Liver (tissue), 9 donors: ENCODE measurements around the gene SLC13A1. TPM values are rescaled to one million over a fixed set of nuclear protein-coding genes. Genes with fewer than 3 reads are reported as not detected.

Source experiments
- DNase-seq: peaks from one replicate; pipeline ENCODE4 v3.0.0-alpha.2; 2017; ENCODE audit warnings: low spot score
- H3K27ac ChIP-seq, 2 donors: one replicate each; pipeline ENCODE4 v1.7.0; 2013; ENCODE audit warnings: inconsistent platforms in 2 of 2, low read length in 2 of 2, control low read depth in 1 of 2, low read depth in 1 of 2, mild to moderate bottlenecking in 1 of 2
- H3K27me3 ChIP-seq, 4 donors: one replicate each; pipeline versions ENCODE4 v1.6.1 to v1.7.0; 2013; ENCODE audit warnings: low read length in 3 of 4, inconsistent platforms in 1 of 4, mild to moderate bottlenecking in 1 of 4, moderate library complexity in 1 of 4; ENCODE audit not compliant: control insufficient read depth in 4 of 4, insufficient read depth in 4 of 4
- H3K36me3 ChIP-seq, 4 donors: one replicate each; pipeline versions ENCODE4 v1.6.1 to v1.7.0; 2013; ENCODE audit warnings: low read length in 3 of 4, mild to moderate bottlenecking in 3 of 4, low read depth in 1 of 4, moderate library complexity in 1 of 4; ENCODE audit not compliant: control insufficient read depth in 4 of 4, insufficient read depth in 3 of 4
- H3K4me1 ChIP-seq, 4 donors: one replicate each; pipeline versions ENCODE4 v1.6.1 to v1.7.0; 2013; ENCODE audit warnings: low read length in 3 of 4, mild to moderate bottlenecking in 3 of 4, moderate library complexity in 1 of 4; ENCODE audit not compliant: control insufficient read depth in 4 of 4, insufficient read depth in 4 of 4
- H3K4me3 ChIP-seq, 3 donors: one replicate each; pipeline versions ENCODE4 v1.6.1 to v1.7.0; 2013; ENCODE audit warnings: low read length in 3 of 3, control low read depth in 1 of 3, low read depth in 1 of 3, mild to moderate bottlenecking in 1 of 3
- H3K9ac ChIP-seq, 2 donors: one replicate each; pipeline ENCODE4 v1.7.0; 2013; ENCODE audit warnings: low read length in 2 of 2, mild to moderate bottlenecking in 2 of 2, moderate library complexity in 2 of 2, control low read depth in 1 of 2, low read depth in 1 of 2
- H3K9me3 ChIP-seq, 4 donors: one replicate each; pipeline versions ENCODE4 v1.6.1 to v1.7.0; 2013; ENCODE audit warnings: low read length in 3 of 4; ENCODE audit not compliant: control insufficient read depth in 4 of 4
- CTCF ChIP-seq: fragments of 150-350 bp; IDR thresholded peaks from 2 replicates; pipeline ENCODE4 v1.5.1; 2017; ENCODE audit warnings: improper control_type of control experiment, low read depth, low read length; ENCODE audit not compliant: missing input control
- EGR1 ChIP-seq, 2 donors: IDR thresholded peaks; 2 replicates each; pipeline ENCODE4 v1.6.1; 2016 to 2018; ENCODE audit warnings: antibody characterized with exemption in 2 of 2, low read depth in 2 of 2
- FOXA1 ChIP-seq: IDR thresholded peaks from 2 replicates; pipeline ENCODE4 v1.6.1; 2016; ENCODE audit warnings: antibody characterized with exemption
- HNF4A ChIP-seq, 2 donors: conservative IDR thresholded peaks; 2 replicates each; pipeline ENCODE4 v1.6.1; 2016; ENCODE audit warnings: antibody characterized with exemption in 2 of 2, mild to moderate bottlenecking in 2 of 2
- HNF4G ChIP-seq: IDR thresholded peaks from 2 replicates; pipeline ENCODE4 v1.6.1; 2016; ENCODE audit warnings: antibody characterized with exemption
- JUND ChIP-seq, 2 donors: IDR thresholded peaks; 2 replicates each; pipeline ENCODE4 v1.6.1; 2016; ENCODE audit warnings: antibody characterized with exemption in 2 of 2
- MAX ChIP-seq: IDR thresholded peaks from 2 replicates; pipeline ENCODE4 v1.6.1; 2016; ENCODE audit warnings: antibody characterized with exemption
- NR2F2 ChIP-seq: IDR thresholded peaks from 2 replicates; pipeline ENCODE4 v1.6.1; 2016; ENCODE audit warnings: antibody characterized with exemption
- RAD21 ChIP-seq, 2 donors: IDR thresholded peaks; 2 replicates each; pipeline ENCODE4 v1.6.1; 2016; ENCODE audit warnings: antibody characterized with exemption in 2 of 2, mild to moderate bottlenecking in 2 of 2
- REST ChIP-seq: IDR thresholded peaks from 2 replicates; pipeline ENCODE4 v1.6.1; 2016; ENCODE audit warnings: antibody characterized with exemption, mild to moderate bottlenecking
- RXRA ChIP-seq, 2 donors: IDR thresholded peaks; 2 replicates each; pipeline ENCODE4 v1.6.1; 2017 to 2018; ENCODE audit warnings: antibody characterized with exemption in 2 of 2, mild to moderate bottlenecking in 1 of 2
- SP1 ChIP-seq: IDR thresholded peaks from 2 replicates; pipeline ENCODE4 v1.6.1; 2018; ENCODE audit warnings: antibody characterized with exemption, mild to moderate bottlenecking
- TAF1 ChIP-seq: conservative IDR thresholded peaks from 2 replicates; pipeline ENCODE4 v1.6.1; 2016; ENCODE audit warnings: antibody characterized with exemption, mild to moderate bottlenecking
- YY1 ChIP-seq: IDR thresholded peaks from 2 replicates; pipeline ENCODE4 v1.6.1; 2016; ENCODE audit warnings: antibody characterized with exemption, mild to moderate bottlenecking
- ZBTB33 ChIP-seq: IDR thresholded peaks from 2 replicates; pipeline ENCODE4 v1.6.1; 2016; ENCODE audit warnings: antibody characterized with exemption
- WGBS: extraction: QIAGEN DNeasy Blood & Tissue Kit; methylation state at CpG from one replicate; pipeline ENCODE4 v1.1.7; 2013; 5-methylcytosine and 5-hydroxymethylcytosine counted together
- polyA plus RNA-seq, 2 donors: library from polyadenylated mRNA; stranded (reverse) in 1 of 2; unstranded in 1 of 2; fragments of 200-250 nt in 1 of 2; fragments of >200 nt in 1 of 2; fragmentation: Nextera tagmentation in 1 of 2; extraction: Ambion mirVana in 1 of 2; gene quantifications; one replicate each; pipeline versions ENCODE4 v1.2.1 to v1.2.3, GENCODE V29; 2013 to 2015
- total RNA-seq, 2 donors: library from RNA; depleted of rRNA; stranded (reverse); fragments of >200 nt; gene quantifications; one replicate each; pipeline ENCODE4 v1.2.3, GENCODE V29; 2014
- donor health status: healthy.
- donor health status: healthy.
- donor health status: healthy.
- donor health status: healthy.
- donor health status: healthy.

SLC13A1 gene
- total and polyA plus RNA-seq, 4 donors, result not detected

GRCh38 chr7:123215350-123215749 is 15.6 kb upstream of the SLC13A1 start:
- TF ChIP-seq HNF4A (conservative IDR thresholded peaks at IDR 0.05) (no peak), EGR1 (IDR thresholded peaks at IDR 0.05; ENCODE audit: low read depth in 2 of 2) (no peak), RAD21 (IDR thresholded peaks at IDR 0.05) (no peak), MAX (no peak), CTCF (no peak), FOXA1 (no peak), RXRA (IDR thresholded peaks at IDR 0.05) (no peak)
- H3K4me1 ChIP-seq, result no peaks in the 10 kb centered on the region
- 78% methylated on average over 4 of the region's 4 CpGs for WGBS

GRCh38 chr7:123211545-123211944 is 11.8 kb upstream of the SLC13A1 start:
- TF ChIP-seq CTCF (no peak), FOXA1 (no peak), TAF1 (no peak), HNF4G (no peak), JUND (IDR thresholded peaks at IDR 0.05) (no peak), RXRA (IDR thresholded peaks at IDR 0.05) (no peak), YY1 (no peak)
- no peak overlapping the region for H3K27ac ChIP-seq
- no peaks in the 10 kb centered on the region for H3K27me3 ChIP-seq
- H3K4me3 ChIP-seq, result no peak overlapping the region
- no peaks in the 10 kb centered on the region for H3K36me3 ChIP-seq
- peaks cover 0 to 2% (median 0%) of the 10 kb centered on the region in 4 donors for H3K9me3 ChIP-seq
- H3K4me1 ChIP-seq, result no peaks in the 10 kb centered on the region
- no peak for DNase-seq
- WGBS, result 89% methylated on average over 2 of the region's 2 CpGs
- H3K9ac ChIP-seq, result no peak overlapping the region

More at GRCh38 chr7:123215350-123215749, 15.6 kb upstream of the SLC13A1 start:
- H3K9me3 ChIP-seq, result peaks cover 0 to 2% (median 0%) of the 10 kb centered on the region in 4 donors
- DNase-seq, result no peak
- H3K27me3 ChIP-seq, result no peaks in the 10 kb centered on the region
- H3K4me3 ChIP-seq, result no peak overlapping the region
- H3K36me3 ChIP-seq, result no peaks in the 10 kb centered on the region
- no peak overlapping the region for H3K27ac ChIP-seq
- no peak overlapping the region for H3K9ac ChIP-seq

GRCh38 chr7:123210986-123211385 is 11.2 kb upstream of the SLC13A1 start:
- Histone ChIP-seq H3K27ac (no peak overlapping the region), H3K27me3 (no peaks in the 10 kb centered on the region), H3K9me3 (peaks cover 0 to 2% (median 0%) of the 10 kb centered on the region in 4 donors), H3K9ac (no peak overlapping the region), H3K4me3 (no peak overlapping the region), H3K4me1 (no peaks in the 10 kb centered on the region), H3K36me3 (no peaks in the 10 kb centered on the region)
- WGBS, result 71% methylated on average over 5 of the region's 5 CpGs
- DNase-seq, result no peak
- no peak for TF ChIP-seq HNF4A (conservative IDR thresholded peaks at IDR 0.05)
- TF ChIP-seq NR2F2, result no peak
- TF ChIP-seq REST, result no peak
- TF ChIP-seq ZBTB33, result no peak
- no peak for TF ChIP-seq TAF1
- no peak for TF ChIP-seq CTCF
- no peak for TF ChIP-seq SP1
- TF ChIP-seq RAD21 (IDR thresholded peaks at IDR 0.05), result no peak
- no peak for TF ChIP-seq MAX
